Stimulated activated CD4-positive, alpha-beta T cell treated with anti-CD3 and anti-CD28 coated beads, Interleukin-1b, Interleukin-23, amount 100 ng/mL, for 24 hours (primary cell): ENCODE data around the gene PNPLA7.
"Not testable (repeated sequence)": the region's sequence is repeated elsewhere in the genome, so short reads cannot be mapped to it uniquely, and the experiment has no call there.

ENCODE experiments used
- DNase-seq, 4 experiments: peaks; one replicate each; pipeline ENCODE4 v3.0.0-alpha.2; 2020; ENCODE audit warnings: low read depth in 4 of 4, low spot score in 1 of 4

PNPLA7 gene

GRCh38 chr9:137516144-137516917 is 33.9 kb downstream of the PNPLA7 start:
- DNase-seq: no peak

GRCh38 chr9:137515338-137515724 is 34.9 kb downstream of the PNPLA7 start:
- no peak for DNase-seq

- DNase-seq: no peak
Observed at GRCh38 chr9:137514691-137515337, 35.4 kb downstream of the PNPLA7 start.

GRCh38 chr9:137513801-137514570 is 36.2 kb downstream of the PNPLA7 start:
- DNase-seq: not testable (repeated sequence)

DNA sequence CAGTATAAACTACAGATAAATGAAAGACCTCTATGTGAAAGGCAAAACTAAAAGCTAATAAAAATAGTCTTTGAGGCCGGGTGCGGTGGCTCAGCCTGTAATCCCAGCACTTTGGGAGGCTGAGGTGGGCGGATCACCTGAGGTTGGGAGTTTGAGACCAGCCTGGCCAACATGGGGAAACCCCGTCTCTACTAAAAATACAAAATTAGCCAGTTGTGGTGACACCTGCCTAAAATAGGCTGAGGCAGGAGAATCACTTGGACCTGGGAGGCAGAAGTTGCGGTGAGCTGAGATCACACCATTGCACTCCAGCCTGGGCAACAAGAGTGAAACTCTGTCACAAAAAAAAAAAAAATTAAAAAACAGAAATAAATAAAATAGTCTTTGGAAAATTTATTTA is 37.1 kb downstream of the PNPLA7 start:
- not testable (repeated sequence) for DNase-seq

DNA sequence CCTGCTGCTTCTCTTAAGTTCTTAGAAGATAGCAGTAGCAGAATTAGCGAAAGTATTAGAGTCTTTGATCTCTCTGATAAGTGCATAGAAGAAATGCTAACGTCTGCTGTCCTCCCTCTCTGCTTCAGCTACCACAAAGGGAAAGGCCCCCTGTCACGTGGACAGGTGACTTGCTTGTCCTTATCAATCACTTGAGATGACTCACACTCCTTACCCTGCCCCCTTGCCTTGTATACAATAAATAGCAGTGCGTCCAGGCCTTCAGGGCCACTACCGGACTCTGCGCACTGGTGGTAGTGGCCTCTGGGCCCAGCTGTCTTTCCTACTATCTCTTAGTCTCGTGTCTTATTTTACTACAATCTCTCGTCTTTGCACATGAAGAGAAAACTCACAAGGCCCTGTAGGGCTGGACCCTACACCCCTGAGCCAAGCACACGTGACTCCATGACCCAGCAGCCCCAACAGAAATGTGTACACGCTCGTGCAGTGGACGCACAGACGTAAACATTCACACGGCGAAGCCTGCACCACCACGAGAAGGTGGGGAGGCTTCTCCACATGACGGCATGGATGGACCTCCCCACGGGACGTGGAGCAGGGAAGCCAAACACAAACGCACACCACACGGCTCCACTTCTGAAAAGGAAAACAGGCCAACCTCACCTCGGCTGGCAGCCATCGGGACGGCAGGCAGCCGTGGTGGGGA is 38.3 kb downstream of the PNPLA7 start:
- no peak for DNase-seq

DNA sequence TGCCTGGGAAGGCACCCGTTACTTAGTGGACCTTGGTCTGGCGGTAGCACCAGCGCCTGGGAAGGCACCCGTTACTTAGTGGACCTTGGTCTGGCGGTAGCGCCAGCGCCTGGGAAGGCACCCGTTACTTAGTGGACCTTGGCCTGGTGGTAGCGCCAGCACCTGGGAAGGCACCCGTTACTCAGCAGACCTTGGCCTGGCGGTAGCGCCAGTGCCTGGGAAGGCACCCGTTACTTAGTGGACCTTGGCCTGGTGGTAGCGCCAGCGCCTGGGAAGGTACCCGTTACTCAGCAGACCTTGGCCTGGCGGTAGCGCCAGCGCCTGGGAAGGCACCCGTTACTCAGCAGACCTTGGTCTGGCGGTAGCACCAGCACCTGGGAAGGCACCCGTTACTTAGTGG is 39.1 kb downstream of the PNPLA7 start:
- DNase-seq: not testable (repeated sequence)

- DNase-seq: no peak
Observed at GRCh38 chr9:137509198-137509597, 41.0 kb downstream of the PNPLA7 start.

DNA sequence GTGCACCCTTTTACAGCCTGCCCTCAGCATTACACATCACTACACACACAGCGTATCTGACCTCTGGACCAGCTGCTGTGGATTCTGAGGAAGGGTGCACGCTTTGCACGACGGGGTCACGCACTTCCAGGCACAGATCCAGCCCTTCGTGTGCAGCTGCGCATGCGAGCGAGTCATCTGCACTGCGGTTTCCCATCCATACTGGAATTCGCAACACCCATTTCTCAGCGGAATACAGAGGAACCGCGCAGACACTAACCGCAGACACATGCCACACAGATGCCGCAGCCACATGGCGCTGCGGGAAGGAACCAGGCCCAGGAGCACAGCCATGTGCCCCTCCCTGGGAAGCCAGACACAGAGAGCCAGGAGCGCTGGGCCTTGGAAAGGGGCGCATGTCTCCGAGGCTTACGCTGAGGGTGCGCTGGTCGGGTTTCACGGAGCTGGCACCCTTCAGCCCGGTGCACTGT is 43.5 kb downstream of the PNPLA7 start:
- DNase-seq: no peak

GRCh38 chr9:137506274-137506673 is 43.9 kb downstream of the PNPLA7 start:
- no peak for DNase-seq

DNA sequence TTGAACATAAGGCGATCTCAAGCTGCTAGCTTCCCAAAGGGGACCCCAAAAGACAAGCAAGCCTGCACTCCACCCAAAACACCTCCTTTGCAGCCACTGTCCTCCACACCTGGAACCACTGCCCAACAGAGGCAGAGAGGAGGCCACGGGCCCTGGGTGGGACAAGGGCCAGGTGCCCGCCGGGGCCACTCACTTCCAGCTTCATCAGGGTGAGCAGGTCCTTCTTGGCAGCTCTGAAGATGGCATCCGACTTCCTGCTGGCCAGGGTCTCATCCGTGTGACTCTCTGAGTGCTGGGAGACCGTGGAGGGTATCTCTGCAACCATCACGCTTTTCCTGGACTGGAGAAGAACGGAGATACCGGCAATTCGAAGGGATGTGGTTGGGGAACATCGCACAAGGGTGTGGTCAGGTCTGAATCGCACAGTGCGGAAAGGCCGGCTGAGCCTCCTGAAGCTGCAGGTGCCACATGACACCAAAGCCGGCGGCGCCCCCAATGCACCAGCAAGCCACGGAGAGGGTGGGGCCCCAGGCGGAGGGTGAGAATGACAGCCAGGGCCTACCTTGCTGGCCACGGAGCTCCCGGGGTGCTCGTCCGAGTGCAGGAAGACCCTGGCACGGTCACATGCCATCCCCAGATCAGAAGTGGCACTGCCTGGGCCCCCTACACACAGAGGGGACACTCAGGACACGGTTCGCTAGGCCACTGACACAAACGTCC is 44.6 kb downstream of the PNPLA7 start:
- DNase-seq: no peak

- no peak for DNase-seq
Observed at GRCh38 chr9:137504432-137504777, 45.8 kb downstream of the PNPLA7 start.

- no peak for DNase-seq
Observed at GRCh38 chr9:137502008-137502911, 47.9 kb downstream of the PNPLA7 start.

DNA sequence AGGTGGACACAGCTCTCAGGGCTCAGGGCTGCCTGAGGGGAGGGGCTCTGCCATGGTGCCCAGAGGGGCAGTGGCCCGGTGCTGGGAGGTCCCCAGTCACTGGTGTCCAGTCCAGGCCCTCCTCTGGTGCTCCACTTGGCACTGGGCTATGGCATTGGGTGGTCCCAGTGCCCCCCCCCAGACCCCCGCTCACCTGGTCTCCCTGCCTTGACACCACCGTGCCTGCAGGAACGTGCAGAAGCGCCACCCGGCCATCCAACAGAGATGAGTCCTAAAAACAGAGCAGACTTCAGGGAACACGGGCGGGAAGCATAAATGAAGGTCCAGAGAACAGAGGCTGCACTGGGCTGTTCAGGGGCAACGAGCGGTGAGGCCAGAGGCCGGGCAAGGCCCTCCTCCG is 48.7 kb downstream of the PNPLA7 start:
- no peak for DNase-seq

- no peak for DNase-seq
Observed at GRCh38 chr9:137500666-137501397, 49.4 kb downstream of the PNPLA7 start.

- DNase-seq: no peak
Observed at GRCh38 chr9:137499858-137500661, 50.1 kb downstream of the PNPLA7 start.

GRCh38 chr9:137499416-137499815 is 50.8 kb downstream of the PNPLA7 start:
- DNase-seq: no peak

- DNase-seq: no peak
Observed at GRCh38 chr9:137498720-137499150, 51.5 kb downstream of the PNPLA7 start.
